ENCODE data around the gene GPR101.
"Not testable (repeated sequence)": the region's sequence is repeated elsewhere in the genome, so short reads cannot be mapped to it uniquely, and the experiment has no call there.

GPR101 gene

DNA sequence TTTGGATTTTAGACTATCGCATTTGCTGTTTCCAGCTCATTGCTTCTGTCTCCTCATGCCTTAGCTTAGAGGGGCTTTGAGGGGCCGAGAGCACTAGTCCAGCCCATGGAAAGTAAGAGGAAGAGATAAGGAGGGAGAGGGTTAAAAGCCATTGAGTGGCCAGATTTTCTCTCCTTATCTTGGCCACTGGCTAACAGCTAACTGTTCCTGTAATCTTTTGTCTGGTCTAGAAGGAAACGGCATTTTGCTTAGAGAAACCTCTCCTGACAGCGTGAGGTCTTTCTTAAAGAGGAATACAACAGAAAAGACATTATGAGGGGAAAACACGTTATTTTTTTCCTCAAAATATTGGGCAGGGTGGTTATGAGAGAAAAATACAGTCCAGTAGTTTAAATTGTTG lies 7.9 kb downstream of the GPR101 start:
- TF ChIP-seq, protein P1, sequence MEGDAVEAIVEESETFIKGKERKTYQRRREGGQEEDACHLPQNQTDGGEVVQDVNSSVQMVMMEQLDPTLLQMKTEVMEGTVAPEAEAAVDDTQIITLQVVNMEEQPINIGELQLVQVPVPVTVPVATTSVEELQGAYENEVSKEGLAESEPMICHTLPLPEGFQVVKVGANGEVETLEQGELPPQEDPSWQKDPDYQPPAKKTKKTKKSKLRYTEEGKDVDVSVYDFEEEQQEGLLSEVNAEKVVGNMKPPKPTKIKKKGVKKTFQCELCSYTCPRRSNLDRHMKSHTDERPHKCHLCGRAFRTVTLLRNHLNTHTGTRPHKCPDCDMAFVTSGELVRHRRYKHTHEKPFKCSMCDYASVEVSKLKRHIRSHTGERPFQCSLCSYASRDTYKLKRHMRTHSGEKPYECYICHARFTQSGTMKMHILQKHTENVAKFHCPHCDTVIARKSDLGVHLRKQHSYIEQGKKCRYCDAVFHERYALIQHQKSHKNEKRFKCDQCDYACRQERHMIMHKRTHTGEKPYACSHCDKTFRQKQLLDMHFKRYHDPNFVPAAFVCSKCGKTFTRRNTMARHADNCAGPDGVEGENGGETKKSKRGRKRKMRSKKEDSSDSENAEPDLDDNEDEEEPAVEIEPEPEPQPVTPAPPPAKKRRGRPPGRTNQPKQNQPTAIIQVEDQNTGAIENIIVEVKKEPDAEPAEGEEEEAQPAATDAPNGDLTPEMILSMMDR (IDR thresholded peaks at IDR 0.05; ENCODE audit: insufficient read depth, low read length, poor library complexity, severe bottlenecking): no peak
- TF ChIP-seq EZH2phosphoT487 (conservative IDR thresholded peaks at IDR 0.05; ENCODE audit: low read length): no peak
- H3K27ac ChIP-seq (ENCODE audit: low read depth, low read length): no peak overlapping the region
- H3K4me3 ChIP-seq (ENCODE audit: insufficient read depth, low read length, poor library complexity, severe bottlenecking): no peak overlapping the region
- no peaks in the 10 kb centered on the region for H3K9me2 ChIP-seq (replicated peaks; ENCODE audit: insufficient read depth, low read length)
- no peaks in the 10 kb centered on the region for H3K27me3 ChIP-seq (ENCODE audit: low read length)
- no peaks in the 10 kb centered on the region for H4K20me1 ChIP-seq (ENCODE audit: low read depth, low read length)
- H3K9me3 ChIP-seq (ENCODE audit: insufficient read depth, low read length): no peaks in the 10 kb centered on the region
- H3K9ac ChIP-seq (ENCODE audit: low read length): no peak overlapping the region
- H3K79me2 ChIP-seq (ENCODE audit: insufficient read depth, low read length): no peaks in the 10 kb centered on the region
- no peaks in the 10 kb centered on the region for H3F3A ChIP-seq (ENCODE audit: insufficient read depth)
- no peaks in the 10 kb centered on the region for H3K36me3 ChIP-seq (ENCODE audit: low read length)
- H3K4me2 ChIP-seq (ENCODE audit: low read depth, low read length, poor library complexity, severe bottlenecking): no peak overlapping the region
- H2AFZ ChIP-seq (ENCODE audit: low read depth, low read length, severe bottlenecking): no peak overlapping the region

DNA sequence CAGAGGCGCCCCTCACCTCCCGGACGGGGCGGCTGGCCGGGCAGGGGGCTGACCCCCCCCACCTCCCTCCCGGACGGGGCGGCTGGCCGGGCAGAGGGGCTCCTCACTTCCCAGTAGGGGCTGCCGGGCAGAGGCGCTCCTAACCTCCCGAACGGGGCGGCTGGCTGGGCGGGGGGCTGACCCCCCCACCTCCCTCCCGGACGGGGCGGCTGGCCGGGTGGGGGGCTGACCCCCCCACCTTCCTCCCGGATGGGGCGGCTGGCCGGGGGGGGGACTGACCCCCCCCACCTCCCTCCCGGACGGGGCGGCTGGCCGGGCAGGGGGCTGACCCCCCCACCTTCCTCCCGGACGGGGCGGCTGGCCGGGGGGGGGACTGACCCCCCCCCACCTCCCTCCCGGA lies 33.6 kb downstream of the GPR101 start:
- not testable (repeated sequence) for H3K36me3 ChIP-seq (ENCODE audit: low read length); H3K79me2 ChIP-seq (ENCODE audit: insufficient read depth, low read length); H3K9ac ChIP-seq (ENCODE audit: low read length); H3K9me2 ChIP-seq (replicated peaks; ENCODE audit: insufficient read depth, low read length); H2AFZ ChIP-seq (ENCODE audit: low read depth, low read length, severe bottlenecking); H3K27ac ChIP-seq (ENCODE audit: low read depth, low read length); H4K20me1 ChIP-seq (ENCODE audit: low read depth, low read length); H3K4me3 ChIP-seq (ENCODE audit: insufficient read depth, low read length, poor library complexity, severe bottlenecking); H3K27me3 ChIP-seq (ENCODE audit: low read length); H3K4me2 ChIP-seq (ENCODE audit: low read depth, low read length, poor library complexity, severe bottlenecking); H3K9me3 ChIP-seq (ENCODE audit: insufficient read depth, low read length); H3F3A ChIP-seq (ENCODE audit: insufficient read depth)

DNA sequence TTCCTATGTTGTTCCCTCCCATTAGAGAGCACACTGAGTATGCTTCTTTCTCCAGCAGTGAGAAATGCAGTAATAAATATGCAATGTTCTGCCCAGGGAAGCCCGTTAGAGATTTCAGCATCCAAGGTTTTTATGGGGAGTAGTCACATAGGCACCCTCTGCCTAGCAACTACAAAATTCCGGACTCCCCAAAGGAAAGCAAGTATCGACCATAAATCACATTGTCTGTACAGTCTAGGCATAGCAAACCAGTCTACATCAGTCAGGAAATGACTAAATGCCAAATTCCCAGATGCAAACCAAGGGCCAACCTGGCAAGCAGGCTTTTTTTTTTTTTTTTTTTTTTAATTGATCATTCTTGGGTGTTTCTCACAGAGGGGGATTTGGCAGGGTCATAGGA lies 34.8 kb downstream of the GPR101 start:
- Histone ChIP-seq H3K9me3 (ENCODE audit: insufficient read depth, low read length) (no peaks in the 10 kb centered on the region), H3K4me2 (ENCODE audit: low read depth, low read length, poor library complexity, severe bottlenecking) (no peak overlapping the region), H3K4me3 (ENCODE audit: insufficient read depth, low read length, poor library complexity, severe bottlenecking) (no peak overlapping the region), H3K36me3 (ENCODE audit: low read length) (no peaks in the 10 kb centered on the region), H3K79me2 (ENCODE audit: insufficient read depth, low read length) (no peaks in the 10 kb centered on the region), H3F3A (ENCODE audit: insufficient read depth) (no peaks in the 10 kb centered on the region), H2AFZ (ENCODE audit: low read depth, low read length, severe bottlenecking) (no peak overlapping the region), H3K9me2 (replicated peaks; ENCODE audit: insufficient read depth, low read length) (no peaks in the 10 kb centered on the region), H3K27me3 (ENCODE audit: low read length) (no peaks in the 10 kb centered on the region), H3K9ac (ENCODE audit: low read length) (no peak overlapping the region), H3K27ac (ENCODE audit: low read depth, low read length) (no peak overlapping the region), H4K20me1 (ENCODE audit: low read depth, low read length) (no peaks in the 10 kb centered on the region)
- no peak for TF ChIP-seq EZH2phosphoT487 (conservative IDR thresholded peaks at IDR 0.05; ENCODE audit: low read length)
- TF ChIP-seq, protein P1 (IDR thresholded peaks at IDR 0.05; ENCODE audit: insufficient read depth, low read length, poor library complexity, severe bottlenecking): no peak
